ENCODE results near the gene RALY. TPM values are rescaled to one million over a fixed set of nuclear protein-coding genes. Genes with fewer than 3 reads are reported as not detected.
"Not testable (repeated sequence)": the region's sequence is repeated elsewhere in the genome, so short reads cannot be mapped to it uniquely, and the experiment has no call there.

RALY gene
- total and polyA plus RNA-seq, 3 donors from 2014 or later, result 184 to 247 (median 224) TPM

DNA sequence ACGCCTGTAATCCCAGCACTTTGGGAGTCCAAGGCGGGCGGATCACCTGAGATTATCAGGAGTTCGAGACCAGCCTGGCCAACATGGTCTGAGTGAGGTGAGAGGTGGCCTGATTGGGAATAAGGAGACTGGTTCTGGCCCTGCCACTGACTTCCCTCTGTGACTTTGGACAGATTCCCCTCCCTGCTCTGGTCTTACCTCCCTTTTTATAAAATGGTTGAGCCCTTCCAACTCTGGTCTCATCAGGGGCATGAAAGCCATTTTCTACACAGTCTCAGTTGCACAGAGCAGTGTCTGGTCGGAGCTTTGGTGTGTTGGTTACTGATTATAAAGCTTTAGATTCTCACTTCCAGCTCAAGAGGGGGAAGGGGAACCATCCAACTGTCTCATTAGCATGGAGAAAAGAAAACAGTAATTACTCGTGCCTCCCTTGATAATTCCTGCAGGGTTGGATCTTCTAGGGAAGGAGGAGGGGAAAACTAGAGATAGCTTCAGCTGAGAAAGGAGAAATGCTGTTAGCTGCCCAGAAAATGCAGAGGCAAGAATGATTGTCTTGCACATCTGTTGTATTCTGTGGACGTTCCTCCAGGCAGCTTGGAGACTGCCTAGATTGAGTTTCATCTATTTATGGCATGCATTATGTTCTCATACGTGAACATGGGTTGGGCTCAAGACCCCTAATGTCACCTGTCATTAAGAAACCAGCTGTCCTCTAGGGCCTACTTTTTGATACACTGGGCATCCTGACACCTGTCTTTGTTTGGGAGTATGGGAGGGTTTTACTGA lies 30.4 kb downstream of the RALY start:
- intact Hi-C loops (cut with DNase I; ENCODE audit: low total_unique reads), result no loop called here
- H3K4me1 ChIP-seq, result peaks cover 29% of the 10 kb centered on the region
- WGBS, 2 donors, result 70 to 74% methylated on average over 8 of the region's 8 CpGs
- TF ChIP-seq POLR2A (IDR thresholded peaks at IDR 0.05) (no peak), CTCF (IDR thresholded peaks at IDR 0.05) (no peak)
- no peaks in the 10 kb centered on the region for H3K9me3 ChIP-seq
- H3K27me3 ChIP-seq, result no peaks in the 10 kb centered on the region
- no peaks in the 10 kb centered on the region for H3K36me3 ChIP-seq (ENCODE audit: low read depth, missing control alignments)
- H3K4me3 ChIP-seq, result no peak overlapping the region
- no peak overlapping the region for H3K27ac ChIP-seq
- no peak for DNase-seq

DNA sequence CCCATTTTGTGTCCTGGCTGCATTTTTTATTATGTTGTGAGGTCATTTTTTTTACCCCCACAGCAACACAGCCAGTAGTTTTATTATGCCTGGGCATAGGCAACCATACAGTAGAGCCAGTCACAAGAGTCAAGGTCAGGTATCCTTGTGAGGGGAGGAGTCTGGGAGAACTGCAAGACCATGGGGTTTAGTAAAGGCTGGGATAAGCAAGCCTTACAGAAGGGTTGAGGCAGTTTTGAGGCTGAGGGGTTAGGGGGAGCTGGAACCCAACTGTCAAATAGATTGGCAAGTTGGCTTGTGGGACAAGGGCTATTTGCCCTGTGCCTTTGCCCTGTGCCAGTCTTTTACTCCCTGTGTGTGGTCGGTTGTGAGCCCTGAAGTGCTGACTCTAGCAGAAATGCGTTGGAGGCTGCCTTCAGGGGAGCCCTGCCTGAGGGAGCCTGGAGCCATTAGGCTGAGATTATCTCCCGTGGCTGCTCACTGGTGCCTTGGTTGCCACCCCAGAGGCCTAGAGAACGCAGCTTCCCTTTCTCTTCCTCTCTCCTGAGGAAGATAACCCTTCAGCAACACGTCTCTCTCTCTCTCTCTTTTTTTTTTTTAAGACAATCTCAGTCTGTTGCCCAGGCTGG lies 31.1 kb downstream of the RALY start:
- peak overlapping the region in 1 of 2 donors; percentile 18 for H3K27ac ChIP-seq
- intact Hi-C loops (cut with DNase I; ENCODE audit: low total_unique reads), result no loop called here
- TF ChIP-seq POLR2A (IDR thresholded peaks at IDR 0.05) (no peak), CTCF (IDR thresholded peaks at IDR 0.05) (no peak)
- no peak overlapping the region for H3K4me3 ChIP-seq
- no peaks in the 10 kb centered on the region for H3K27me3 ChIP-seq
- peaks cover 29% of the 10 kb centered on the region for H3K4me1 ChIP-seq
- WGBS, 2 donors, result 24 to 36% methylated on average over 5 of the region's 5 CpGs
- H3K9me3 ChIP-seq, result no peaks in the 10 kb centered on the region
- DNase-seq, result peak; percentile 41
- no peaks in the 10 kb centered on the region for H3K36me3 ChIP-seq (ENCODE audit: low read depth, missing control alignments)

DNA sequence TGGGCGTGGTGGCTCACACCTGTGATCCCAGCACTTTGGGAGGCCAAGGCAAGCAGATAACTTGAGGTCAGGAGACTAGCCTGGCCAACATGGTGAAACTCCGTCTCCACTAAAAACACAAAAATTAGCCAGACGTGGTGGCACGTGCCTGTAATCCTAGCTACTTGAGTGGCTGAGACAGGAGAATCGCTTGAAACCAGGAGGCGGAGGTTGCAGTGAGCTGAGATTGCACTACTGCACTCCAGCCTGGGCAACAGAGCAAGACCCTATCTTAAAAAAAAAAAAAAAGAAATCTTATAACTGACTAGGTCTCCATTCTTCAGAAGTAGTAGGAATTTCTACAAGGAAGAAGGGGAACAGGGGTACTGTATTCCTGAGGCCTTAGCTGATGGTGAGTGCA lies 34.3 kb downstream of the RALY start:
- WGBS, 2 donors, result 94 to 95% methylated on average over 6 of the region's 6 CpGs
- H3K27me3 ChIP-seq; H3K9me3 ChIP-seq; H3K4me3 ChIP-seq; H3K27ac ChIP-seq; DNase-seq; intact Hi-C loops (cut with DNase I; ENCODE audit: low total_unique reads); H3K36me3 ChIP-seq (ENCODE audit: low read depth, missing control alignments): not testable (repeated sequence)
- H3K4me1 ChIP-seq, result peaks cover 27% of the 10 kb centered on the region

- Histone ChIP-seq H3K27ac (no peak overlapping the region), H3K27me3 (no peaks in the 10 kb centered on the region), H3K36me3 (ENCODE audit: low read depth, missing control alignments) (no peaks in the 10 kb centered on the region), H3K9me3 (no peaks in the 10 kb centered on the region), H3K4me1 (peaks cover 18% of the 10 kb centered on the region), H3K4me3 (no peak overlapping the region)
- intact Hi-C loops (cut with DNase I; ENCODE audit: low total_unique reads), result no loop called here
- DNase-seq, result no peak
- TF ChIP-seq POLR2A (IDR thresholded peaks at IDR 0.05), result no peak
- no peak for TF ChIP-seq CTCF (IDR thresholded peaks at IDR 0.05)
- whole genome bisulfite sequencing, 2 donors, result 92 to 96% methylated on average over 1 of the region's 1 CpG
These were observed 35.7 kb downstream of the RALY start for GRCh38 chr20:34029415-34029814.

- no peak for DNase-seq
- no peak for TF ChIP-seq CTCF (IDR thresholded peaks at IDR 0.05)
- TF ChIP-seq POLR2A (IDR thresholded peaks at IDR 0.05), result no peak
- Histone ChIP-seq H3K36me3 (ENCODE audit: low read depth, missing control alignments) (no peaks in the 10 kb centered on the region), H3K27me3 (no peaks in the 10 kb centered on the region), H3K27ac (no peak overlapping the region), H3K9me3 (no peaks in the 10 kb centered on the region), H3K4me1 (peaks cover 8% of the 10 kb centered on the region), H3K4me3 (no peak overlapping the region)
- 88 to 96% methylated on average over 1 of the region's 1 CpG for WGBS, 2 donors
- intact Hi-C loops (cut with DNase I; ENCODE audit: low total_unique reads), result no loop called here
These were observed 36.7 kb downstream of the RALY start for GRCh38 chr20:34030456-34030855.

Measured in testis (tissue), 3 donors.